ENCODE results near the gene MOBP. TPM values are rescaled to one million over a fixed set of nuclear protein-coding genes. Genes with fewer than 3 reads are reported as not detected.

Gene MOBP
- total RNA-seq, 1 experiment from 2014 or later: not detected

- H3K27me3 ChIP-seq (ENCODE audit: low read length): peaks cover 28% of the 10 kb centered on the region
- H3K79me2 ChIP-seq (ENCODE audit: low read length): no peaks in the 10 kb centered on the region
- intact Hi-C loops (cut with micrococcal nuclease): no loop called here
- no peak overlapping the region for H3K4me2 ChIP-seq (ENCODE audit: low read length)
- ChIA-PET POLR2A (ENCODE audit: unreplicated experiment) (no interaction called here), CTCF (no interaction called here)
- ATAC-seq: no peak
- no peak for DNase-seq
- no peak overlapping the region for H2AFZ ChIP-seq (ENCODE audit: low read length)
- no peak overlapping the region for H3K27ac ChIP-seq (ENCODE audit: low read length)
- no peaks in the 10 kb centered on the region for H3K9me3 ChIP-seq (ENCODE audit: low read length)
- H3K9me2 ChIP-seq (replicated peaks; ENCODE audit: low read length): no peaks in the 10 kb centered on the region
- H3K4me3 ChIP-seq (ENCODE audit: low read length): no peak overlapping the region
- no peak overlapping the region for H3K9ac ChIP-seq (ENCODE audit: low read length)
- H3K4me1 ChIP-seq (ENCODE audit: insufficient read depth, low read length): no peaks in the 10 kb centered on the region
- H3K36me3 ChIP-seq (ENCODE audit: low read depth, low read length): no peaks in the 10 kb centered on the region
- H4K20me1 ChIP-seq (ENCODE audit: low read length): no peaks in the 10 kb centered on the region
- BruUV-seq (replicated peaks): no TSS peak
- TF ChIP-seq EZH2 (IDR thresholded peaks at IDR 0.05; ENCODE audit: low read length, unreplicated experiment): no peak
- no peak for TF ChIP-seq EZH2phosphoT487 (IDR thresholded peaks at IDR 0.05; ENCODE audit: borderline replicate concordance, low read length)
- TF ChIP-seq CTCF (conservative IDR thresholded peaks at IDR 0.05; ENCODE audit: low read depth, low read length): no peak
- no peaks in the 10 kb centered on the region for H3F3A ChIP-seq (ENCODE audit: low read length, unreplicated experiment)
Measured at GRCh38 chr3:39468108-39468436, 592 bp downstream of the MOBP start.

- Histone ChIP-seq H4K20me1 (ENCODE audit: low read length) (no peaks in the 10 kb centered on the region), H3K9me3 (ENCODE audit: low read length) (no peaks in the 10 kb centered on the region), H3K4me2 (ENCODE audit: low read length) (no peak overlapping the region), H3K27ac (ENCODE audit: low read length) (no peak overlapping the region), H2AFZ (ENCODE audit: low read length) (no peak overlapping the region), H3K4me3 (ENCODE audit: low read length) (no peak overlapping the region), H3K36me3 (ENCODE audit: low read depth, low read length) (no peaks in the 10 kb centered on the region), H3F3A (ENCODE audit: low read length, unreplicated experiment) (no peaks in the 10 kb centered on the region), H3K9ac (ENCODE audit: low read length) (no peak overlapping the region), H3K4me1 (ENCODE audit: insufficient read depth, low read length) (no peaks in the 10 kb centered on the region), H3K79me2 (ENCODE audit: low read length) (no peaks in the 10 kb centered on the region), H3K9me2 (replicated peaks; ENCODE audit: low read length) (no peaks in the 10 kb centered on the region), H3K27me3 (ENCODE audit: low read length) (peaks cover 24% of the 10 kb centered on the region; the same call in 1 of the 2 replicates)
- DNase-seq: no peak
- no peak for TF ChIP-seq CTCF (conservative IDR thresholded peaks at IDR 0.05; ENCODE audit: low read depth, low read length)
- TF ChIP-seq EZH2phosphoT487 (IDR thresholded peaks at IDR 0.05; ENCODE audit: borderline replicate concordance, low read length): no peak
- no peak for TF ChIP-seq EZH2 (IDR thresholded peaks at IDR 0.05; ENCODE audit: low read length, unreplicated experiment)
- no TSS peak for BruUV-seq (replicated peaks)
- no peak for ATAC-seq
- intact Hi-C loops (cut with micrococcal nuclease): no loop called here
- CTCF ChIA-PET: no interaction called here
- POLR2A ChIA-PET (ENCODE audit: unreplicated experiment): no interaction called here
Measured at GRCh38 chr3:39469258-39469657, 1.8 kb downstream of the MOBP start.

- CTCF ChIA-PET: no interaction called here
- Histone ChIP-seq H2AFZ (ENCODE audit: low read length) (no peak overlapping the region), H4K20me1 (ENCODE audit: low read length) (no peaks in the 10 kb centered on the region), H3K9ac (ENCODE audit: low read length) (no peak overlapping the region), H3K79me2 (ENCODE audit: low read length) (no peaks in the 10 kb centered on the region), H3K9me2 (replicated peaks; ENCODE audit: low read length) (no peaks in the 10 kb centered on the region), H3K4me3 (ENCODE audit: low read length) (no peak overlapping the region), H3F3A (ENCODE audit: low read length, unreplicated experiment) (no peaks in the 10 kb centered on the region), H3K4me1 (ENCODE audit: insufficient read depth, low read length) (no peaks in the 10 kb centered on the region), H3K36me3 (ENCODE audit: low read depth, low read length) (no peaks in the 10 kb centered on the region), H3K9me3 (ENCODE audit: low read length) (no peaks in the 10 kb centered on the region), H3K27me3 (ENCODE audit: low read length) (peaks cover 23% of the 10 kb centered on the region; the same call in 1 of the 2 replicates), H3K4me2 (ENCODE audit: low read length) (no peak overlapping the region), H3K27ac (ENCODE audit: low read length) (no peak overlapping the region)
- intact Hi-C loops (cut with micrococcal nuclease): no loop called here
- POLR2A ChIA-PET (ENCODE audit: unreplicated experiment): no interaction called here
- no peak for DNase-seq
- ATAC-seq: no peak
- no TSS peak for BruUV-seq (replicated peaks)
- no peak for TF ChIP-seq EZH2phosphoT487 (IDR thresholded peaks at IDR 0.05; ENCODE audit: borderline replicate concordance, low read length)
- TF ChIP-seq CTCF (conservative IDR thresholded peaks at IDR 0.05; ENCODE audit: low read depth, low read length): no peak
- TF ChIP-seq EZH2 (IDR thresholded peaks at IDR 0.05; ENCODE audit: low read length, unreplicated experiment): no peak
Measured at GRCh38 chr3:39469945-39470344, 2.5 kb downstream of the MOBP start.

Measured in PC-3 (cell line).